NCI-H2227 (cell line): ENCODE results near the gene RGS10.
"Not testable (repeated sequence)": the region's sequence is repeated elsewhere in the genome, so short reads cannot be mapped to it uniquely, and the experiment has no call there.

Experiments used
- DNase-seq: peaks from one replicate; lab custom pipeline; 2025; ENCODE audit not compliant: unreplicated experiment; lab: John Stamatoyannopoulos, UW

The RGS10 gene

DNA sequence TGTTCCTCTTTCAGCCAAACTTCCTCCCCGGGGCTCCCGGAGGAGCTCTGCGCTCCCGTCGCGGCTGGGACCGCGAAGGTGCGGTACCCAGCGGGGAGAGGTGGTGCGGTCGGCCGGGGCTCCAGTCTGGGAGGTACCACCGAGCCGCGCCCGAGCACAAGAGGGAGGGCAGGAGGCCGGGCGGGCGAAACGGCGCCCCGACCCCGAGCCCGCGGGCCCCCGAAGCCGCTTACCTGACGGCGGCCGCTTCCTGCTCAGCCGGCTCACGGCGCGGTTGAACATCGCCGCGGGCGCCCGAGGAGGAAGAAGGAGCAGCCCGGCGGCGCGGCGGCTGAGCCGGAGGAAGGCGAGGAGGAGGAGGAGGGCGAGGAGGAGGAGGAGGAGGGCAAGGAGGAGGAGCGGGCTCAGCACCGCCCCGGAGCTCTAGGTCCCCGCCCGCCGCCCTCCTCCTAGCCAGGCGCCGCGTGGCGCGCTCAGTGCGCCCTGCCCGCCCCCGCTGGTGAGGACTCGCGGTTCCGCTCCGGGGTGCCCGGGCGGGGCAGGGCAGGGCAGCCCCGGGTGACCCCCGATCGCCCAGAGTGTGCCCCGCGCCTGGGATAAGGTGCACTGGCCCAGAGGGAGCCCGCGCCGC lies at the start of gene RGS10:
Gene RGS10 (minus strand): TSS at position 363 of the 631 bp plus-strand sequence. CDS start 81 bp downstream, at position 282.
- DNase-seq, result peak; percentile 40

GRCh38 chr10:119588071-119588470 lies 45.6 kb upstream of the RGS10 start:
- no peak for DNase-seq

GRCh38 chr10:119578355-119578754 lies 35.8 kb upstream of the RGS10 start:
- DNase-seq, result no peak

DNA sequence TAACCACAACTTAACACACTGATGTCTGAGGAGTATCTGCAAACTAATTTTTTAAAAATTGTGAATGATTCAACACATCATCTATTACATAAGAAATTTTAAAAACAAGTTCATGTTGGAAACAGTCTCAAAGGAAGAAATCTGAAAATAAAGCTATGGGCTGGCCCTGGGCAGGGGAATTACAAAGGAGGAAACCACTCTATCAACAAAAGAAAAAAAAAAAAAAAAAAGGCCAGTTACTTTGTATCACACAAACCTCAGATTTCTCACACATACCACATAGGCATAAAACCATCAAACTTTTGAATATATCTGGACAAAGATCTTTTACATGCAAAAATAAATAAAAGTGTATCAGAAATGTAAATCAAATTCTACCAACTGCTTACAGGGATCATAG lies 33.5 kb upstream of the RGS10 start:
- DNase-seq, result no peak

- no peak for DNase-seq
Observed at GRCh38 chr10:119575506-119575905, 33.0 kb upstream of the RGS10 start.

DNA sequence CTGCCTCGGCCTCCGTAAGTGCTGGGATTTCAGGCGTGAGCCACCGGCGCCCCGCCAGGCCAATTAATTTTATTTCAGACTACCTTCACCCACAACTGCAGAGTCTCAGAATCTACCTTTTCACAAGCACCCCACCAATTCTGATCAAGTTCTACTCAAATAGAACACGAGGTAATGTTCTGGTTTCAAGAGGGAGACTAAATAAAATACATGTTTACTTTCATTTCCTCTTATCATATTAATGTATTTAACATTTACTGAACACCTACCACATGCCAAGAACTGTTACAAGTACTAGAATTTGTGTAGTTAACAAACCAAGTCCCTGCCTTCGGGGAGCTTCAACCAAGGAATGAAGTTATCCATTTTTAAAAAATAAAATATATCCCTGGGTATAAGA lies 25.5 kb upstream of the RGS10 start:
- DNase-seq, result no peak

DNA sequence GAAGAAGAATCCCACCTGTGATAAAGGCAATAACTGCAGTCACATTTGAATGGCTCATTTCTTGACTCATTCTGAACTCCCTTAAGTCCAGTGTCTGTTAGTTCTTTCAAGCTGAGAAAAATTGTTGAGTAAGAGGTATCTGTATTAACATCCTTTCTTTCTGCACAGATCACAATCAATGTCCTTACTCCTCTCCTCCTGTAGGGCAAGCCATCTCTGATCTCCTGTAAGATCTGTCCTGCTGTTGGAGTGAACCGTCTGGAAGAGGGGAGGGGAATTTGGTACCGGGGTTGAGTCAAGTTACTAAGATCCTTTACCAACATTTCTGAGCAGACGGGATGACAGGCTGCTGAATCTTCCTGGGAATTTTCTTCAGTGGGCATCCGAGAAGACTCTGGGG lies 19.6 kb upstream of the RGS10 start:
- no peak for DNase-seq

DNA sequence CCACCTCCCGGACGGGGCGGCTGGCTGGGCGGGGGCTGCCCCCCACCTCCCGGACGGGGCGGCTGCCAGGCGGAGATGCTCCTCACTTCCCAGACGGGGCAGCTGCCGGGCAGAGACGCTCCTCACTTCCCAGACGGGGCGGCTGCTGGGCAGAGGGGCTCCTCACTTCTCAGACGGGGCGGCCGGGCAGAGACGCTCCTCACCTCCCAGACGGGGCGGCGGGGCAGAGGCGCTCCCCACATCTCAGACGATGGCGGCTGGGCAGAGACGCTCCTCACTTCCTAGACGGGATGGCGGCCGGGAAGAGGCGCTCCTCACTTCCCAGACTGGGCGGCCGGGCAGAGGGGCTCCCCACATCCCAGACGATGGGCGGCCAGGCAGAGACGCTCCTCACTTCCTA lies 17.0 kb upstream of the RGS10 start:
- DNase-seq, result not testable (repeated sequence)

- not testable (repeated sequence) for DNase-seq
Observed at GRCh38 chr10:119556081-119556480, 13.6 kb upstream of the RGS10 start.

DNA sequence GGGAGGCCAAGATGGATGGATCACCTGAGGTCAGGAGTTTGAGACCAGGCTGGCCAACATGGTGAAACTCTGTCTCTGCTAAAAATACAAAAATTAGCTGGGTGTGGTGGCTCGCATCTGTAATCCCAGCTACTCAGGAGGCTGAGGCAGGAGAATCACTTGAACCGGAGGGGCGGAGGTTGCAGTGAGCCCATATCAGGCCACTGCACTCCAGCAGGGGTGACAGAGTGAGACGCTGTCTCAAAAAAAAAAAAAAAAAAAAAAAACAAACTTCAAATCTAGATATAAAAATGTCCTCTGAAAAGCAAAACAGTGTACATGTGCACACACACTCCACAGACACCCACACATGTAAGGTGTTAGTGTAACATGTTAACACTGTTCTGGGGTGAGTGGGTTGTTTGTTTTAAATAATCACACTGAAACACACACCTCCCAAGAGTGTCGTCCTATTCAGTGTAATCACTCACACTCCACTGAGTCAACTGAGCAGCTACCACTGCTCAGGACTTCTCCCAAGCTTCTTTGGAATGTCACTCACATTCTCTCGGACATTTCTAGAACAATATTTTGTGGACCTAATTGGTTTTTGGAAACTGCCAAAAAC lies 12.8 kb upstream of the RGS10 start:
- DNase-seq, result no peak

GRCh38 chr10:119550827-119551226 lies 8.3 kb upstream of the RGS10 start:
- DNase-seq, result no peak

DNA sequence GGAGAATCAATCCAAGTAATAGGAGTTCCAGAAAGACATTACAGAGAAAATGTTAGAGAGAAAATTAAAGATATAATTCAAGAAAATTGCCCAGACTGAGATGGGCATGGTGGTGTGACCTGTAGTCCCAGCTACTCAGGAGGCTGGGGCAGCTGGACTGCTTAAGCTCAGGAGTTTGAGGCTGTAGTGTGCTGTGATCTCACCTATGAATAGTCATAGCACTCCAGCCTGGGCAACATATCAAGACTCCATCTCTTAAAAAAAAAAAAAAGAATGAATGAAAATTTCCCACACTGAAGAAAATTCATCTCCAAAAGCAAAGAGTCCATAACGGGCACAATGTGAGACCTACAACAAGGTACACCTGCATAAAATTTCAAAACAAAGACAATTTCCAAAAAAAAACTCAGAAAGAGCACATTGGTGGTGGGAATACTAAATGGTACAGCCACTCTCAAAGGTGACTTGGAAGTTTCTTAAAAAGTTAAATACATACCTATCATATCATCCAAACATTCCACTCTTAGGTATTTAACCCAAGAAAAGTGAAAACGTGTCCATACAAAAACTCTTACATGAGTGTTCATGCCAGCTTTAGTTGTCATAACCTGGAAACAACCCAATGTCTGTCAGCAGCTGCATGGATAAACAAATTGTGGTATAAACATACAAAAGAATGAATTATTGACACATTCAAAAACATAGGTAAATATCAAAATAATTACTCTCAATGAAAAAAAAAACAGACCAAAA lies 6.9 kb upstream of the RGS10 start:
- DNase-seq, result no peak

DNA sequence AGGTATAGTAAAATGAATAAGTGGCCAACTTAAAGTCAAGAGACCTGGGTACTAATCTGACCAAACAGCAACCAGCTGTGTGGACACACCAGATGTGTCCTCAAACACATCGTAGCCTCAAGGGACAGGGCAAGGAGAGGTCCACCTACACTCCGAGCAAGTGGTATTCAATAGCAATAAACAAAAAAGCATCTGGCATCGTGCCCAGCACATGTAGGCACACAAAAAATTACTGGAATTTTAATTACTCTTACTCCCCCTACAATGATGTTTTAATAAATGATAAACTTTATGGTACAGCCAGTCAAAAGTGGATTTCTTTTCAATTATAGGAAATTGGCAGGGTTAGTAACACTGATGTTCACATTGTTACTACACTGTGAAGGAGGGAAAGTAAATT lies 3.5 kb upstream of the RGS10 start:
- DNase-seq, result no peak

GRCh38 chr10:119545310-119545709 lies 2.8 kb upstream of the RGS10 start:
- no peak for DNase-seq

GRCh38 chr10:119543814-119544642 lies 1.5 kb upstream of the RGS10 start:
- DNase-seq, result no peak

- DNase-seq, result peak; percentile 43
Observed at GRCh38 chr10:119542988-119543813, 682 bp upstream of the RGS10 start.

- DNase-seq, result no peak
Observed at GRCh38 chr10:119541459-119542356, 811 bp downstream of the RGS10 start.

DNA sequence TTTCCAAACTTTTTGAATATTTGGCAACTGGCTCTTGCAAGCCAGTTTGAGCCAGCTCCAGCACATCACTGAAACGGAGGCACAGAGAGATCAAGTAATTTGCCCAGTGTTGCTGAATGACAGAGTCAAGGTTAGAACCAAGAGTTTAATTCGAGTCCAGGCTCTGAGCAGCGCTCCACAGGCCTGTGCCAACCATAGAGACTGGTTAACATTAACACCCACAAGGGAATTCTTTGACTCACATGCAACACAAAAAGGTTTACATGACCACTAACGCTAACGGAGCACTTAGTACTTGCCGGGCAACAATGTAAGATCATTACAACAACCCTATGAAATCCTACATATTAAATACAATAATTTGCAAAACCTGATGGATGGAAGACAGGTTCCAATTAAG lies 1.5 kb downstream of the RGS10 start:
- no peak for DNase-seq

DNA sequence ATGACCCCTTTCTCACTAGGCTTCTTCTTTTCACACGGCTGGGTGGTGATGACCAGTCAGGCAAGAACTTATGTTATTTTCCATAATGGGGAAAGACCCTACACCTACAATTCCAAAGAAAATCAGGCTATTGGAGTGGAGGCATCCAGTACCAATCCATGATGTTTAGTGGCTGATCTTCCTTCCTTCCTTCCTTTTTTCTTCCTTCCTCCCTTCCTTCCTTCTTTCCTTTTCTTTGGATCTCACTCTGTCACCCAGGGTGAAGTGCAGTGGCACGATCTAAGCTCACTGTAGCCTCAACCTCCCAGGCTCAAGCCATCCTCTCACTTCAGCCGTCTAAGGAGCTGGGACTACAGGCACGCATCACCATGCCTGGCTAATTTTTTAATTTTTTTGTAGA lies 2.5 kb downstream of the RGS10 start:
- no peak for DNase-seq
